WI38 (cell line): ENCODE results near the gene LIPM.

ENCODE experiments used
- H3K4me3 ChIP-seq: 2 replicates; pipeline ENCODE4 v1.5.1; 2011; ENCODE audit warnings: low read depth, mild to moderate bottlenecking, control low read depth, low read length
- CTCF ChIP-seq: IDR thresholded peaks from 2 replicates; pipeline ENCODE4 v1.5.1; 2012; ENCODE audit warnings: low read depth, mild to moderate bottlenecking, control low read depth, low read length

Gene LIPM

GRCh38 chr10:88763441-88763840, 39.1 kb upstream of the LIPM start:
- TF ChIP-seq CTCF, result no peak
- no peak overlapping the region for H3K4me3 ChIP-seq

GRCh38 chr10:88764110-88764509, 38.4 kb upstream of the LIPM start:
- no peak overlapping the region for H3K4me3 ChIP-seq
- TF ChIP-seq CTCF, result no peak

GRCh38 chr10:88765816-88766215, 36.7 kb upstream of the LIPM start:
- TF ChIP-seq CTCF, result no peak
- H3K4me3 ChIP-seq, result no peak overlapping the region

- no peak for TF ChIP-seq CTCF
- no peak overlapping the region for H3K4me3 ChIP-seq
These were observed 33.1 kb upstream of the LIPM start for GRCh38 chr10:88769384-88769783.

- no peak overlapping the region for H3K4me3 ChIP-seq
- no peak for TF ChIP-seq CTCF
These were observed 21.3 kb upstream of the LIPM start for GRCh38 chr10:88781206-88781605.

- TF ChIP-seq CTCF, result no peak
- H3K4me3 ChIP-seq, result no peak overlapping the region
These were observed 20.3 kb upstream of the LIPM start for GRCh38 chr10:88782222-88782621.

- no peak overlapping the region for H3K4me3 ChIP-seq
- TF ChIP-seq CTCF, result no peak
These were observed 18.8 kb upstream of the LIPM start for GRCh38 chr10:88783724-88784123.
